Calu3 (cell line): ENCODE data around the gene TMEM178B. TPM values are rescaled to one million over a fixed set of nuclear protein-coding genes. Genes with fewer than 3 reads are reported as not detected.

ENCODE experiments used
- BruUV-seq: library from RNA; stranded (reverse); fragments of 400-500 nt; replicated peaks from 2 replicates; lab custom pipeline; 2021; lab: Mats Ljungman, UMichigan
- CTCF ChIA-PET: fragments of 300-600 bp; sonication (Branson Sonifier 250); formaldehyde crosslinking; loops from one replicate; lab custom pipeline; 2022; ENCODE audit warnings: antibody characterized with exemption; lab: Charles Lee
- DNase-seq: peaks from one replicate; pipeline ENCODE4 v3.0.0; 2022
- H3K27ac Mint-ChIP-seq: one replicate; pipeline ENCODE4 v1.8.0; 2022; ENCODE audit warnings: mixed read lengths; ENCODE audit not compliant: unreplicated experiment
- H3K27me3 Mint-ChIP-seq: one replicate; pipeline ENCODE4 v1.8.0; 2022; ENCODE audit warnings: mixed read lengths; ENCODE audit not compliant: unreplicated experiment
- H3K36me3 Mint-ChIP-seq: one replicate; pipeline ENCODE4 v1.8.0; 2022; ENCODE audit warnings: mild to moderate bottlenecking, moderate library complexity, mixed read lengths; ENCODE audit not compliant: insufficient read depth, unreplicated experiment
- H3K4me1 Mint-ChIP-seq: one replicate; pipeline ENCODE4 v1.8.0; 2022; ENCODE audit warnings: mild to moderate bottlenecking, low read depth, mixed read lengths; ENCODE audit not compliant: unreplicated experiment
- H3K4me3 Mint-ChIP-seq: one replicate; pipeline ENCODE4 v1.8.0; 2022; ENCODE audit warnings: mild to moderate bottlenecking, low read depth, moderate library complexity, mixed read lengths; ENCODE audit not compliant: unreplicated experiment
- H3K9me3 Mint-ChIP-seq: one replicate; pipeline ENCODE4 v1.8.0; 2022; ENCODE audit warnings: low read depth, mixed read lengths; ENCODE audit not compliant: unreplicated experiment
- CTCF ChIP-seq: fragments of 200-600 bp; IDR thresholded peaks from one replicate; pipeline ENCODE4 v1.8.0; 2022; ENCODE audit warnings: antibody characterized with exemption; ENCODE audit not compliant: unreplicated experiment
- intact Hi-C: fragments of 100-400 bp; cut with micrococcal nuclease; formaldehyde crosslinking; loops from one replicate; pipeline ENCODE4 v1.10.0; 2022; ENCODE audit not compliant: unreplicated experiment
- total RNA-seq: library from RNA; stranded (reverse); gene quantifications from 2 replicates; pipeline ENCODE4 v1.2.3, GENCODE V29; 2022

Gene TMEM178B
- total RNA-seq, 1 experiment from 2014 or later = 1.5 TPM

- intact Hi-C loops = no loop called here
- no peaks in the 10 kb centered on the region for H3K4me1 Mint-ChIP-seq
- no peak for DNase-seq
- H3K27ac Mint-ChIP-seq = no peak overlapping the region
- H3K36me3 Mint-ChIP-seq = no peaks in the 10 kb centered on the region
- H3K27me3 Mint-ChIP-seq = no peaks in the 10 kb centered on the region
- CTCF ChIA-PET = interaction anchor here (0.6 to 1.3 kb wide), 4 partner anchors 8 to 516 kb away, joined by 3 to 4 read pairs (median 4); no protein-coding TSS in a partner anchor
- no peaks in the 10 kb centered on the region for H3K9me3 Mint-ChIP-seq
- no peak for TF ChIP-seq CTCF
- BruUV-seq = no TSS peak
- no peak overlapping the region for H3K4me3 Mint-ChIP-seq
Measured at GRCh38 chr7:141271451-141271850, 197.6 kb downstream of the TMEM178B start.

- no peaks in the 10 kb centered on the region for H3K9me3 Mint-ChIP-seq
- no peak for DNase-seq
- BruUV-seq = no TSS peak
- CTCF ChIA-PET = no interaction called here
- no peaks in the 10 kb centered on the region for H3K36me3 Mint-ChIP-seq
- intact Hi-C loops = no loop called here
- H3K4me3 Mint-ChIP-seq = no peak overlapping the region
- TF ChIP-seq CTCF = no peak
- H3K27me3 Mint-ChIP-seq = no peaks in the 10 kb centered on the region
- no peaks in the 10 kb centered on the region for H3K4me1 Mint-ChIP-seq
- no peak overlapping the region for H3K27ac Mint-ChIP-seq
Measured at GRCh38 chr7:141272417-141272816, 198.6 kb downstream of the TMEM178B start.

GRCh38 chr7:141275350-141275749 lies 201.5 kb downstream of the TMEM178B start:
- H3K27me3 Mint-ChIP-seq = no peaks in the 10 kb centered on the region
- H3K9me3 Mint-ChIP-seq = no peaks in the 10 kb centered on the region
- CTCF ChIA-PET = no interaction called here
- no peak overlapping the region for H3K4me3 Mint-ChIP-seq
- intact Hi-C loops = no loop called here
- no peak overlapping the region for H3K27ac Mint-ChIP-seq
- no TSS peak for BruUV-seq
- no peak for DNase-seq
- no peak for TF ChIP-seq CTCF
- H3K36me3 Mint-ChIP-seq = no peaks in the 10 kb centered on the region
- no peaks in the 10 kb centered on the region for H3K4me1 Mint-ChIP-seq

GRCh38 chr7:141276031-141276430 lies 202.2 kb downstream of the TMEM178B start:
- H3K36me3 Mint-ChIP-seq = no peaks in the 10 kb centered on the region
- H3K4me1 Mint-ChIP-seq = no peaks in the 10 kb centered on the region
- CTCF ChIA-PET = no interaction called here
- no peak for DNase-seq
- no peak for TF ChIP-seq CTCF
- BruUV-seq = no TSS peak
- no peak overlapping the region for H3K27ac Mint-ChIP-seq
- H3K9me3 Mint-ChIP-seq = no peaks in the 10 kb centered on the region
- intact Hi-C loops = no loop called here
- H3K4me3 Mint-ChIP-seq = no peak overlapping the region
- no peaks in the 10 kb centered on the region for H3K27me3 Mint-ChIP-seq
